ENCODE results near the gene GALNS.

DNA sequence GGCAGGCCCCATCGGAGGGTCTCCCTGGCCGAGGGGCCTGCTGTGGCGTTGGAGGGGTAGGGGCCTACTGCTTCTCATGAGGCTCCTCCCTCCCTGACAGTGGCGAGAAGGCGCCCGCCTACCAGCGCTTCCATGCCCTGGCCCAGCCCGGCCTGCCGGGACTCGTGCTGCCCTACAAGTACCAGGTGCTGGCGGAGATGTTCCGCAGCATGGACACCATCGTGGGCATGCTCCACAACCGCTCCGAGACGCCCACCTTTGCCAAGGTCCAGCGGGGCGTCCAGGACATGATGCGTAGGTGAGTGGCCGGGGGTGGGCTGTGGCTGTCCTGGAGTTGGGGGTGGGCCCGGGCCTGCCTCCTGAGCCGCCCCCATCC is 51.4 kb downstream of the GALNS start:
- TF ChIP-seq GLIS3 (CRISPR knock-in tag; IDR thresholded peaks at IDR 0.05) (no peak), PPARA (CRISPR knock-in tag; IDR thresholded peaks at IDR 0.05; ENCODE audit: borderline replicate concordance) (no peak), RARB (CRISPR knock-in tag; IDR thresholded peaks at IDR 0.05) (no peak), ESRRG (CRISPR knock-in tag; IDR thresholded peaks at IDR 0.05) (no peak), ZFP3 (CRISPR knock-in tag; IDR thresholded peaks at IDR 0.05) (no peak), TCF4 (CRISPR knock-in tag; IDR thresholded peaks at IDR 0.05; ENCODE audit: borderline replicate concordance) (no peak), TOX (CRISPR knock-in tag; IDR thresholded peaks at IDR 0.05; ENCODE audit: borderline replicate concordance) (no peak), ZFP30 (CRISPR knock-in tag; IDR thresholded peaks at IDR 0.05) (no peak), SNAI2 (CRISPR knock-in tag; IDR thresholded peaks at IDR 0.05) (no peak), ZC3H10 (CRISPR knock-in tag; IDR thresholded peaks at IDR 0.05) (no peak)
- TF ChIP-seq, protein P1, sequence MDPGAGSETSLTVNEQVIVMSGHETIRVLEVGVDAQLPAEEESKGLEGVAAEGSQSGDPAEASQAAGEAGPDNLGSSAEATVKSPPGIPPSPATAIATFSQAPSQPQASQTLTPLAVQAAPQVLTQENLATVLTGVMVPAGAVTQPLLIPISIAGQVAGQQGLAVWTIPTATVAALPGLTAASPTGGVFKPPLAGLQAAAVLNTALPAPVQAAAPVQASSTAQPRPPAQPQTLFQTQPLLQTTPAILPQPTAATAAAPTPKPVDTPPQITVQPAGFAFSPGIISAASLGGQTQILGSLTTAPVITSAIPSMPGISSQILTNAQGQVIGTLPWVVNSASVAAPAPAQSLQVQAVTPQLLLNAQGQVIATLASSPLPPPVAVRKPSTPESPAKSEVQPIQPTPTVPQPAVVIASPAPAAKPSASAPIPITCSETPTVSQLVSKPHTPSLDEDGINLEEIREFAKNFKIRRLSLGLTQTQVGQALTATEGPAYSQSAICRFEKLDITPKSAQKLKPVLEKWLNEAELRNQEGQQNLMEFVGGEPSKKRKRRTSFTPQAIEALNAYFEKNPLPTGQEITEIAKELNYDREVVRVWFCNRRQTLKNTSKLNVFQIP (CRISPR knock-in tag; IDR thresholded peaks at IDR 0.05; ENCODE audit: borderline replicate concordance, low read depth), result no peak
- TF ChIP-seq, protein P2, sequence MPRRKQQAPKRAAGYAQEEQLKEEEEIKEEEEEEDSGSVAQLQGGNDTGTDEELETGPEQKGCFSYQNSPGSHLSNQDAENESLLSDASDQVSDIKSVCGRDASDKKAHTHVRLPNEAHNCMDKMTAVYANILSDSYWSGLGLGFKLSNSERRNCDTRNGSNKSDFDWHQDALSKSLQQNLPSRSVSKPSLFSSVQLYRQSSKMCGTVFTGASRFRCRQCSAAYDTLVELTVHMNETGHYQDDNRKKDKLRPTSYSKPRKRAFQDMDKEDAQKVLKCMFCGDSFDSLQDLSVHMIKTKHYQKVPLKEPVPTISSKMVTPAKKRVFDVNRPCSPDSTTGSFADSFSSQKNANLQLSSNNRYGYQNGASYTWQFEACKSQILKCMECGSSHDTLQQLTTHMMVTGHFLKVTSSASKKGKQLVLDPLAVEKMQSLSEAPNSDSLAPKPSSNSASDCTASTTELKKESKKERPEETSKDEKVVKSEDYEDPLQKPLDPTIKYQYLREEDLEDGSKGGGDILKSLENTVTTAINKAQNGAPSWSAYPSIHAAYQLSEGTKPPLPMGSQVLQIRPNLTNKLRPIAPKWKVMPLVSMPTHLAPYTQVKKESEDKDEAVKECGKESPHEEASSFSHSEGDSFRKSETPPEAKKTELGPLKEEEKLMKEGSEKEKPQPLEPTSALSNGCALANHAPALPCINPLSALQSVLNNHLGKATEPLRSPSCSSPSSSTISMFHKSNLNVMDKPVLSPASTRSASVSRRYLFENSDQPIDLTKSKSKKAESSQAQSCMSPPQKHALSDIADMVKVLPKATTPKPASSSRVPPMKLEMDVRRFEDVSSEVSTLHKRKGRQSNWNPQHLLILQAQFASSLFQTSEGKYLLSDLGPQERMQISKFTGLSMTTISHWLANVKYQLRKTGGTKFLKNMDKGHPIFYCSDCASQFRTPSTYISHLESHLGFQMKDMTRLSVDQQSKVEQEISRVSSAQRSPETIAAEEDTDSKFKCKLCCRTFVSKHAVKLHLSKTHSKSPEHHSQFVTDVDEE (CRISPR knock-in tag; IDR thresholded peaks at IDR 0.05), result no peak
- TF ChIP-seq, protein P3, sequence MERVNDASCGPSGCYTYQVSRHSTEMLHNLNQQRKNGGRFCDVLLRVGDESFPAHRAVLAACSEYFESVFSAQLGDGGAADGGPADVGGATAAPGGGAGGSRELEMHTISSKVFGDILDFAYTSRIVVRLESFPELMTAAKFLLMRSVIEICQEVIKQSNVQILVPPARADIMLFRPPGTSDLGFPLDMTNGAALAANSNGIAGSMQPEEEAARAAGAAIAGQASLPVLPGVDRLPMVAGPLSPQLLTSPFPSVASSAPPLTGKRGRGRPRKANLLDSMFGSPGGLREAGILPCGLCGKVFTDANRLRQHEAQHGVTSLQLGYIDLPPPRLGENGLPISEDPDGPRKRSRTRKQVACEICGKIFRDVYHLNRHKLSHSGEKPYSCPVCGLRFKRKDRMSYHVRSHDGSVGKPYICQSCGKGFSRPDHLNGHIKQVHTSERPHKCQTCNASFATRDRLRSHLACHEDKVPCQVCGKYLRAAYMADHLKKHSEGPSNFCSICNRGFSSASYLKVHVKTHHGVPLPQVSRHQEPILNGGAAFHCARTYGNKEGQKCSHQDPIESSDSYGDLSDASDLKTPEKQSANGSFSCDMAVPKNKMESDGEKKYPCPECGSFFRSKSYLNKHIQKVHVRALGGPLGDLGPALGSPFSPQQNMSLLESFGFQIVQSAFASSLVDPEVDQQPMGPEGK (CRISPR knock-in tag; IDR thresholded peaks at IDR 0.05; ENCODE audit: borderline replicate concordance), result no peak

All from SK-N-SH treated with all-trans-retinoic acid at 6 μM for 48 hours (cell line).